HFFc6 (cell line): Measurements from ENCODE around the gene ADAMTS15. TPM values are rescaled to one million over a fixed set of nuclear protein-coding genes. Genes with fewer than 3 reads are reported as not detected.

Experiments
- DNase-seq: peaks from one replicate; pipeline ENCODE4 v3.0.0-alpha.2; 2018
- H3K27ac Mint-ChIP-seq: 2 replicates; pipeline ENCODE4 v1.8.0; 2020; ENCODE audit warnings: mild to moderate bottlenecking, mixed read lengths
- H3K27me3 Mint-ChIP-seq: 2 replicates; pipeline ENCODE4 v1.8.0; 2021; ENCODE audit warnings: mild to moderate bottlenecking, moderate library complexity, mixed read lengths; ENCODE audit not compliant: insufficient read depth
- H3K36me3 Mint-ChIP-seq: 2 replicates; pipeline ENCODE4 v1.8.0; 2021; ENCODE audit warnings: low read depth, mixed read lengths
- H3K4me1 Mint-ChIP-seq: 2 replicates; pipeline ENCODE4 v1.8.0; 2020; ENCODE audit warnings: low read depth, mixed read lengths
- H3K4me3 Mint-ChIP-seq: 2 replicates; pipeline ENCODE4 v1.8.0; 2020; ENCODE audit warnings: mild to moderate bottlenecking, moderate library complexity, mixed read lengths
- H3K9me3 Mint-ChIP-seq: 2 replicates; pipeline ENCODE4 v1.8.0; 2020; ENCODE audit warnings: mild to moderate bottlenecking, mixed read lengths
- total RNA-seq, 6 experiments: library from RNA; stranded (reverse); fragmentation: NEBNext Ultra II Directional; extraction: Animal tissue kit (Norgen Biotek cat#: 25700); gene quantifications; 2 replicates in 1 of 6; 3 replicates in 5 of 6; pipeline ENCODE4 v1.2.3, GENCODE V29; 2021
- TF ChIP-seq, protein P1 (sequence below): fragments of 200-600 bp; sonication (generic); IDR thresholded peaks from 2 replicates; pipeline ENCODE4 v1.5.0; 2021; ENCODE audit warnings: antibody characterized with exemption, mild to moderate bottlenecking

The ADAMTS15 gene
- total RNA-seq, 6 experiments from 2014 or later = 0.21 to 1.1 (median 0.94) TPM

- TF ChIP-seq, protein P1, sequence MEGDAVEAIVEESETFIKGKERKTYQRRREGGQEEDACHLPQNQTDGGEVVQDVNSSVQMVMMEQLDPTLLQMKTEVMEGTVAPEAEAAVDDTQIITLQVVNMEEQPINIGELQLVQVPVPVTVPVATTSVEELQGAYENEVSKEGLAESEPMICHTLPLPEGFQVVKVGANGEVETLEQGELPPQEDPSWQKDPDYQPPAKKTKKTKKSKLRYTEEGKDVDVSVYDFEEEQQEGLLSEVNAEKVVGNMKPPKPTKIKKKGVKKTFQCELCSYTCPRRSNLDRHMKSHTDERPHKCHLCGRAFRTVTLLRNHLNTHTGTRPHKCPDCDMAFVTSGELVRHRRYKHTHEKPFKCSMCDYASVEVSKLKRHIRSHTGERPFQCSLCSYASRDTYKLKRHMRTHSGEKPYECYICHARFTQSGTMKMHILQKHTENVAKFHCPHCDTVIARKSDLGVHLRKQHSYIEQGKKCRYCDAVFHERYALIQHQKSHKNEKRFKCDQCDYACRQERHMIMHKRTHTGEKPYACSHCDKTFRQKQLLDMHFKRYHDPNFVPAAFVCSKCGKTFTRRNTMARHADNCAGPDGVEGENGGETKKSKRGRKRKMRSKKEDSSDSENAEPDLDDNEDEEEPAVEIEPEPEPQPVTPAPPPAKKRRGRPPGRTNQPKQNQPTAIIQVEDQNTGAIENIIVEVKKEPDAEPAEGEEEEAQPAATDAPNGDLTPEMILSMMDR = no peak
- Mint-ChIP-seq H3K4me1 (0 out of 2 replicates have a peak, but pooled peaks cover 6% of the 10 kb centered on the region), H3K27ac (no peak overlapping the region; the same call in 1 of the 2 replicates), H3K36me3 (peaks cover 4% of the 10 kb centered on the region; the same call in 1 of the 2 replicates), H3K9me3 (no peaks in the 10 kb centered on the region), H3K27me3 (peaks cover 1% of the 10 kb centered on the region; the same call in 1 of the 2 replicates), H3K4me3 (no peak overlapping the region)
- no peak for DNase-seq
These were observed 29.2 kb downstream of the ADAMTS15 start for GRCh38 chr11:130477586-130478203.

DNA sequence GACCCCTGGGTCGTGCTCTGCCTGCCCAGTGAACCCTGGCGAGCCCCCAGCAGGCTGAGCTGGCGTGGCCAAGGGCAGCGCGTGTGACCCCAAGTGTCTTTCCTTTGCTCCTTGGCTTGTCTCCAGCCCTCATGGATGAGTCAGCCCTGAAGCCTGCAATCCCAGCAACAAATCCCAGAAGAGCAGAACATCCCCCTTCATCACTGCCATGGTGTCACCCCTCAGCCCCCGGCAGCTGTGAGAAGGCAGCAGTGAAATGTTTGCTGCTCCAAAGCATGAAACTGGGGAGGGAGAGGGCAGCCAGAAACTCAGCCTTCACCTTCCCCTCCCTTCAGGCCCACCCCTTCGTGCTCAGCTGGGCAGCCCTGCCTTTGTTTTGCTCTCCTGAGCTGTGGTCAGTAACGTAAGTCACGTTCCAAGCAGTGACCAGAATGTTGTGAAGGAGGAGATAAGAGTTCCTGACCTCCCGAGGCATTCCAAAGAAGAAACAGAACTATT, 29.8 kb downstream of the ADAMTS15 start:
- no peaks in the 10 kb centered on the region for H3K9me3 Mint-ChIP-seq
- H3K27ac Mint-ChIP-seq = no peak overlapping the region

DNA sequence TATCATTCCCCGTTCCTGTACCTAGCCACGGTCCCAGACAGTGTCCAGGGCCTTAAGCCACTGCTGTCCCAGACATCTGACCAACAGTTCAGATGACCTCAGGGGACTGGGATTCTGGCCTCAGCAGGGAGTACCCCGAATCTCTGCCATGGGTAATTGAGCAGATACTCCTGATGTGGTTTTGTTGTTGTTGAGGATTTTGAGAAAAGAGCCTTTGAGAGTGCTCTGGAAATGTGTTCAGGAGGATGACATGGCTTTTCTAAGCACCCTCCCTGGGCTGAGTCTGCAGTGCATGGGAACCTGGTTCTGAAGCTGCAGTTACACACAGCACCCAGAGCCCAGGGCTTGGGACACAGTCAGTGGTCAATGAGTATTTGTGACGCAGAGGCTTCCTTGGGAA, 30.4 kb downstream of the ADAMTS15 start:
- H3K4me1 Mint-ChIP-seq = 0 out of 2 replicates have a peak, but pooled peaks cover 6% of the 10 kb centered on the region
- no peak for DNase-seq

More for the DNA sequence above, 29.8 kb downstream of the ADAMTS15 start:
- TF ChIP-seq, protein P1 = no peak
- peaks cover 4% of the 10 kb centered on the region; the same call in 1 of the 2 replicates for H3K36me3 Mint-ChIP-seq
- DNase-seq = peak; percentile 83
- H3K4me3 Mint-ChIP-seq = no peak overlapping the region
- H3K27me3 Mint-ChIP-seq = peaks cover 1% of the 10 kb centered on the region; the same call in 1 of the 2 replicates
- H3K4me1 Mint-ChIP-seq = 0 out of 2 replicates have a peak, but pooled peaks cover 6% of the 10 kb centered on the region

DNA sequence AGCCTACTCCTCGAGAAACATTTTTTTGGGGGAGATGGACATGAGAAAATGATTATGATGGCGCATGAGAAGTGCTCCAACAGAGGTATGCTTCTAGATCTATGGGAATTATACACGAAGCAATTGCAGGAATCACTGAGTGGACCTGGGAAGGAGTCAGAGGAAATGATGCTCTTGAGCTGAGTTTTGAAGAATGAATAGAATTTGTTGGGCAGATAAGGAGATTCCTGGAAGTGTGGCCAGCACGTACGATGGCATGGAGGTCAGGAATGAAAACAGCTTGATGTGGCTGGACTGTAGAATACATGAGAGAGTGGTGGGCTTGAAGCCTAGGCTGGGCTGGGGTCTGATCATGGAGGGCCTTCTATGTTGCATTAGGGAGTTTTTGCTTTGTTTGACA, 31.7 kb downstream of the ADAMTS15 start:
- H3K4me1 Mint-ChIP-seq = 0 out of 2 replicates have a peak, but pooled peaks cover 2% of the 10 kb centered on the region
- H3K36me3 Mint-ChIP-seq = peaks cover 9% of the 10 kb centered on the region; the same call in 1 of the 2 replicates
- H3K4me3 Mint-ChIP-seq = no peak overlapping the region
- H3K27ac Mint-ChIP-seq = no peak overlapping the region
- TF ChIP-seq, protein P1 = no peak
- no peak for DNase-seq
- no peaks in the 10 kb centered on the region for H3K9me3 Mint-ChIP-seq
- H3K27me3 Mint-ChIP-seq = peaks cover 1% of the 10 kb centered on the region; the same call in 1 of the 2 replicates

More for the DNA sequence above, 30.4 kb downstream of the ADAMTS15 start:
- peaks cover 1% of the 10 kb centered on the region; the same call in 1 of the 2 replicates for H3K27me3 Mint-ChIP-seq
- TF ChIP-seq, protein P1 = no peak
- H3K9me3 Mint-ChIP-seq = no peaks in the 10 kb centered on the region
- H3K27ac Mint-ChIP-seq = no peak overlapping the region
- peaks cover 6% of the 10 kb centered on the region; the same call in 1 of the 2 replicates for H3K36me3 Mint-ChIP-seq
- no peak overlapping the region for H3K4me3 Mint-ChIP-seq

DNA sequence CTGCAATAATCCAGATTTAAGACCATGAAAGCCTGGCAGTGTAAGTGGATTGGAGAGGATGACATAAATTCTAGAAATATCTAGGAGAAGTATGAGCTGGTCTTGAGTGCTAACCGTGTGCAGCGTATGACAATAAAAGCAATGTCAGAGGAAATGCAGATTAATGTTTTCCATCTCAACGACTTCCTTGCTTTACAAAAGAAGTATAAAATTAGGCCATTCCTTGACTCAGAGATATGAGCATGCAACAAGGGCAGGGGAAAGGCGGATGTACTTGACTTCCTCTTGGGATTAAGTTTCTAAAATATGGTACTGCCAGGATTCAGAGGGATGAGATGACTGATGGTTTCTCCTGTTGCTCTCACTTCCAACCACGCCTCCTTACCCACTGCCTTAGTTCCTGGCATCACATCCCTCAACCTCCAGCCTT, 32.3 kb downstream of the ADAMTS15 start:
- no peaks in the 10 kb centered on the region for H3K4me1 Mint-ChIP-seq
- H3K9me3 Mint-ChIP-seq = no peaks in the 10 kb centered on the region
- TF ChIP-seq, protein P1 = no peak
- H3K27me3 Mint-ChIP-seq = peaks cover 3% of the 10 kb centered on the region; the same call in 1 of the 2 replicates
- no peak for DNase-seq
- no peak overlapping the region for H3K27ac Mint-ChIP-seq
- peaks cover 9% of the 10 kb centered on the region; the same call in 1 of the 2 replicates for H3K36me3 Mint-ChIP-seq
- H3K4me3 Mint-ChIP-seq = no peak overlapping the region
